ENCODE results near the gene ECPAS.
A peak's percentile ranks its signal among the peaks of the same experiment; 100 is the strongest.
"Not testable (repeated sequence)": the region's sequence is repeated elsewhere in the genome, so short reads cannot be mapped to it uniquely, and the experiment has no call there.

The ECPAS gene

GRCh38 chr9:111350556-111350955 is 133.6 kb downstream of the ECPAS start:
- no peak overlapping the region for H3K27ac Mint-ChIP-seq
- no peaks in the 10 kb centered on the region for H3K4me1 Mint-ChIP-seq
- TF ChIP-seq, protein P1, sequence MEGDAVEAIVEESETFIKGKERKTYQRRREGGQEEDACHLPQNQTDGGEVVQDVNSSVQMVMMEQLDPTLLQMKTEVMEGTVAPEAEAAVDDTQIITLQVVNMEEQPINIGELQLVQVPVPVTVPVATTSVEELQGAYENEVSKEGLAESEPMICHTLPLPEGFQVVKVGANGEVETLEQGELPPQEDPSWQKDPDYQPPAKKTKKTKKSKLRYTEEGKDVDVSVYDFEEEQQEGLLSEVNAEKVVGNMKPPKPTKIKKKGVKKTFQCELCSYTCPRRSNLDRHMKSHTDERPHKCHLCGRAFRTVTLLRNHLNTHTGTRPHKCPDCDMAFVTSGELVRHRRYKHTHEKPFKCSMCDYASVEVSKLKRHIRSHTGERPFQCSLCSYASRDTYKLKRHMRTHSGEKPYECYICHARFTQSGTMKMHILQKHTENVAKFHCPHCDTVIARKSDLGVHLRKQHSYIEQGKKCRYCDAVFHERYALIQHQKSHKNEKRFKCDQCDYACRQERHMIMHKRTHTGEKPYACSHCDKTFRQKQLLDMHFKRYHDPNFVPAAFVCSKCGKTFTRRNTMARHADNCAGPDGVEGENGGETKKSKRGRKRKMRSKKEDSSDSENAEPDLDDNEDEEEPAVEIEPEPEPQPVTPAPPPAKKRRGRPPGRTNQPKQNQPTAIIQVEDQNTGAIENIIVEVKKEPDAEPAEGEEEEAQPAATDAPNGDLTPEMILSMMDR (IDR thresholded peaks at IDR 0.05; ENCODE audit: unreplicated experiment in 3 of 3) = no peak
- peaks cover 5% of the 10 kb centered on the region for H3K9me3 Mint-ChIP-seq
- no peaks in the 10 kb centered on the region for H3K27me3 Mint-ChIP-seq (ENCODE audit: low read depth)
- H3K36me3 Mint-ChIP-seq (ENCODE audit: low read depth) = no peaks in the 10 kb centered on the region
- H3K4me3 Mint-ChIP-seq = no peak overlapping the region

DNA sequence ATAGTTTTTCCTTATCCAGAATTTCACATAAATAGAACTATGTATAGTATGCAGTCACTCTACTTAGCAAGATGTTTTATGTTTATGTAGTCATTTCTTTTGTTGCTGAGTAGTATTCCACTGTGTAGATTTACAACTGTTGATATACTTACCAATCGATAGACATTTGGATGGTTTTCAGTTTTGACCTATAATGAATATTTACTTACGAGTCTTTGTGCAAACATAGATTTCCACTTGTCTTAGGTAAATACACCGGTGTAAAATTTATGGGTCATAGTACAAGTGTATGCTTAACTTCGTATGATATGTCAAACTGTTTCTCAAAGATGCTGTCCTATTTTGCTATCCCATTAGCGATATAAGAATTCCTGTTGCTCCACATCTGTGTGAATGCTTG is 134.4 kb downstream of the ECPAS start:
- Mint-ChIP-seq H3K27ac (no peak overlapping the region), H3K4me3 (no peak overlapping the region), H3K27me3 (ENCODE audit: low read depth) (no peaks in the 10 kb centered on the region), H3K36me3 (ENCODE audit: low read depth) (no peaks in the 10 kb centered on the region), H3K4me1 (no peaks in the 10 kb centered on the region), H3K9me3 (peaks cover 5% of the 10 kb centered on the region)
- TF ChIP-seq, protein P1 (IDR thresholded peaks at IDR 0.05; ENCODE audit: unreplicated experiment in 3 of 3) = no peak

DNA sequence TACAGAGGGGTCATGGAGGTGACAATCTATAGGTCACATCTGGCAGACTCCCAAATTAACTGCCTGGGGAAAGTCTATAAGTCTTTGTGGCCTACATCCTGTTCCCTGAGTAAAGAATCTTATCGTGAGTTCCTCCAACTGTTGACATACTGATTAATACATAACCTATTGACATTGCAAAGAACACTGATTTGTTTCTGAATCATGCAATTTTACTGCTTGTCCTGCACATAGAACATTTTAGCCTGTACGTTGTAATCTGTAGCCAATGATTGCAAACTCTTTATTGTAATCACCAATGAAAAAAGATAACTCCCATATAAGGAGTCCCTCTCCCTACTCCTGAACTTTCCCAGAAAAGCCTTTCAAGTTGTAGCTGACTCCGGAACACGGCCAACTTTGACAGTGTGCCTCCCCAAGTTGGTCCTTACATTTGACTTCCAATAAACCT is 135.3 kb downstream of the ECPAS start:
- peaks cover 5% of the 10 kb centered on the region for H3K9me3 Mint-ChIP-seq
- H3K27me3 Mint-ChIP-seq (ENCODE audit: low read depth) = no peaks in the 10 kb centered on the region
- H3K36me3 Mint-ChIP-seq (ENCODE audit: low read depth) = no peaks in the 10 kb centered on the region
- TF ChIP-seq, protein P1 (IDR thresholded peaks at IDR 0.05; ENCODE audit: unreplicated experiment in 3 of 3) = no peak
- H3K27ac Mint-ChIP-seq = no peak overlapping the region
- H3K4me1 Mint-ChIP-seq = no peaks in the 10 kb centered on the region
- no peak overlapping the region for H3K4me3 Mint-ChIP-seq

GRCh38 chr9:111334318-111334863 is 149.8 kb downstream of the ECPAS start:
- not testable (repeated sequence) for H3K9me3 Mint-ChIP-seq; H3K4me3 Mint-ChIP-seq; H3K27ac Mint-ChIP-seq; H3K27me3 Mint-ChIP-seq (ENCODE audit: low read depth); H3K36me3 Mint-ChIP-seq (ENCODE audit: low read depth); H3K4me1 Mint-ChIP-seq

DNA sequence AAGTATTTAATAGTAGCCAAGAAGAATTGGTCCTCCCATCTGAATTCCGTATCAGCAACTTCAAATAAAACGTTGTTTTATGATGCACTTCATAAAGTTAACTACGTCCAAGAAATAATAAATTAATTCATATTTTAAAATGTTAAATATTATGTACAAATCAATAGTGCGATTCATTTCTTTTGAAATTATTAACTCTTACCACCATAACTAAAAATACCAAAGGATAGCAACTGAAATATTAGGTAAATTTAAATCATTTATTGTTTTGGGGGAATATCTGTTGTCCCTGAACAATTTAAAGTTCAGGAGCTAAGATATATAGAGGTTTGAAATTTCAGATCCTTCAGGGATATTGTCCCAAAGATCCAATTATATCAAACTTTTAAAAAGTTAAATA is 154.1 kb downstream of the ECPAS start, which contains the start of gene OR2K2:
Gene OR2K2 (minus strand): TSS at position 101 of the 400 bp plus-strand sequence. CDS start 1,791 bp downstream, outside the sequence.
- H3K4me3 Mint-ChIP-seq = no peak within 1 kb of the TSS
- TF ChIP-seq, protein P1 (IDR thresholded peaks at IDR 0.05; ENCODE audit: unreplicated experiment in 3 of 3) = no peak
- no peak within 1 kb of the TSS for H3K27ac Mint-ChIP-seq
- H3K27me3 Mint-ChIP-seq (ENCODE audit: low read depth) = peaks cover 4% of the 10 kb centered on the region
- no peaks in the 10 kb centered on the region for H3K36me3 Mint-ChIP-seq (ENCODE audit: low read depth)
- H3K9me3 Mint-ChIP-seq = no peaks in the 10 kb centered on the region
- H3K4me1 Mint-ChIP-seq = no peaks in the 10 kb centered on the region

GRCh38 chr9:111320631-111321030 is 163.6 kb downstream of the ECPAS start:
- H3K4me3 Mint-ChIP-seq = peak overlapping the region in 1 of 3 experiments; percentile 8
- H3K9me3 Mint-ChIP-seq = peaks cover 28% of the 10 kb centered on the region
- H3K27me3 Mint-ChIP-seq (ENCODE audit: low read depth) = no peaks in the 10 kb centered on the region
- H3K27ac Mint-ChIP-seq = peak overlapping the region; percentile 36 to 94 (median 79)
- TF ChIP-seq, protein P1 (IDR thresholded peaks at IDR 0.05; ENCODE audit: unreplicated experiment in 3 of 3) = no peak
- no peaks in the 10 kb centered on the region for H3K4me1 Mint-ChIP-seq
- H3K36me3 Mint-ChIP-seq (ENCODE audit: low read depth) = peaks cover 9% of the 10 kb centered on the region
